Measurements from ENCODE around the gene CNN3. TPM values are rescaled to one million over a fixed set of nuclear protein-coding genes. Genes with fewer than 3 reads are reported as not detected.

The CNN3 gene
- total and polyA plus RNA-seq, 2 donors (not counting 3 experiments of a cell fraction or from before 2014, with no cell fraction given) = 174 to 392 TPM

- no peak overlapping the region for H3K4me2 ChIP-seq (ENCODE audit: insufficient read depth, low read length)
- H3K27me3 ChIP-seq (ENCODE audit: control insufficient read depth in 2 of 2, insufficient read depth in 2 of 2, low read length in 2 of 2) = no peaks in the 10 kb centered on the region
- peaks cover 29% of the 10 kb centered on the region for H3K4me1 ChIP-seq (ENCODE audit: control insufficient read depth, extremely low read depth, insufficient read depth, low read length)
- H3K4me3 ChIP-seq (replicated peaks in 1 of 3; ENCODE audit: insufficient read depth in 1 of 3, low read depth in 1 of 3, low read length in 3 of 3) = no peak overlapping the region
- H3K36me3 ChIP-seq (ENCODE audit: control insufficient read depth in 2 of 2, extremely low read depth in 1 of 2, insufficient read depth in 2 of 2, low read length in 2 of 2) = no peaks in the 10 kb centered on the region
- intact Hi-C loops (cut with micrococcal nuclease) (loop anchor here (1.0 to 2.0 kb wide), 2 partner anchors 17 to 26 kb away; partner anchors contain the start of gene CNN3), dilution Hi-C loops (cut with MboI; ENCODE audit: extremely low pct_ligation_motif_present, low sequenced_read_pairs) (no loop called here)
- CTCF ChIA-PET = interaction anchor here (1.0 to 1.4 kb wide), 2 partner anchors 26 to 88 kb away, joined by 3 to 5 read pairs; no protein-coding TSS in a partner anchor
- H4K20me1 ChIP-seq (replicated peaks; ENCODE audit: control insufficient read depth, extremely low read depth, insufficient read depth, low read length) = no peaks in the 10 kb centered on the region
- FAIRE-seq = no peak
- no peak overlapping the region for H3K27ac ChIP-seq (ENCODE audit: insufficient read depth, low read depth, low read length)
- peaks cover 3% of the 10 kb centered on the region for H3K9me1 ChIP-seq (replicated peaks; ENCODE audit: control insufficient read depth, extremely low read depth, insufficient read depth, low read length)
- POLR2A ChIA-PET = no interaction called here
- no peak overlapping the region for H2AFZ ChIP-seq (ENCODE audit: low read depth, low read length)
- DNase-seq (ENCODE audit: low read depth, low spot score) = no peak
- TF ChIP-seq FOS (IDR thresholded peaks at IDR 0.05; ENCODE audit: borderline replicate concordance, insufficient read depth, low read length) = no peak
- TF ChIP-seq CTCF (IDR thresholded peaks at IDR 0.05; ENCODE audit: extremely low read depth in 1 of 2, insufficient read depth in 1 of 2, low read depth in 1 of 2, low read length in 2 of 2) = no peak
- TF ChIP-seq MYC (IDR thresholded peaks at IDR 0.05; ENCODE audit: low read depth, low read length) = no peak
- no peak for TF ChIP-seq GATA2 (IDR thresholded peaks at IDR 0.05; ENCODE audit: insufficient read depth, insufficient read length, low read depth, low read length)
- no peak for TF ChIP-seq POLR2A (IDR thresholded peaks at IDR 0.05; ENCODE audit: low read depth, low read length)
- TF ChIP-seq POLR2AphosphoS5 (IDR thresholded peaks at IDR 0.05; ENCODE audit: insufficient read depth, low read depth, low read length) = no peak
- no peak for TF ChIP-seq JUN (IDR thresholded peaks at IDR 0.05; ENCODE audit: borderline replicate concordance, insufficient read depth, insufficient read length, low read depth)
- TF ChIP-seq EZH2 (IDR thresholded peaks at IDR 0.05; ENCODE audit: borderline replicate concordance, low read depth, low read length, severe bottlenecking) = no peak
- no peak for TF ChIP-seq MAX (IDR thresholded peaks at IDR 0.05; ENCODE audit: insufficient read depth, insufficient read length)
- no peaks in the 10 kb centered on the region for H3K9me3 ChIP-seq (replicated peaks; ENCODE audit: control insufficient read depth, insufficient read depth, low read length)
- no TSS peak for BruUV-seq (replicated peaks)
- H3K9ac ChIP-seq (replicated peaks; ENCODE audit: extremely low read depth, insufficient read depth, low read length) = no peak overlapping the region
- H3K79me2 ChIP-seq (ENCODE audit: control insufficient read depth, insufficient read depth, low read length) = no peaks in the 10 kb centered on the region
Measured at GRCh38 chr1:94953746-94954145, 26.8 kb upstream of the CNN3 start.

Data from endothelial cell of umbilical vein (primary cell).